Activated T-cell treated with anti-CD3 and anti-CD28 coated beads, Interleukin-2, amount 50 U/mL, for 24 hours (primary cell): ENCODE results near the gene SDS.

Experiments
- DNase-seq: peaks from one replicate; pipeline ENCODE4 v3.0.0-alpha.2; 2020
- H3K27ac Mint-ChIP-seq: 2 replicates; pipeline ENCODE4 v1.8.0; 2020; ENCODE audit warnings: mild to moderate bottlenecking, mixed read lengths
- H3K27me3 Mint-ChIP-seq: 2 replicates; pipeline ENCODE4 v1.8.0; 2020; ENCODE audit warnings: mixed read lengths
- H3K36me3 Mint-ChIP-seq: 2 replicates; pipeline ENCODE4 v1.8.0; 2020; ENCODE audit warnings: low read depth, mixed read lengths
- H3K4me1 Mint-ChIP-seq: 2 replicates; pipeline ENCODE4 v1.8.0; 2020; ENCODE audit warnings: low read depth, mixed read lengths
- H3K4me3 Mint-ChIP-seq: 2 replicates; pipeline ENCODE4 v1.8.0; 2020; ENCODE audit warnings: mild to moderate bottlenecking, moderate library complexity, mixed read lengths
- H3K9me3 Mint-ChIP-seq: 2 replicates; pipeline ENCODE4 v1.8.0; 2020; ENCODE audit warnings: mixed read lengths

The SDS gene

GRCh38 chr12:113436993-113437728, 33.5 kb upstream of the SDS start:
- no peak for DNase-seq
- Mint-ChIP-seq H3K36me3 (no peaks in the 10 kb centered on the region), H3K9me3 (no peaks in the 10 kb centered on the region), H3K4me1 (no peaks in the 10 kb centered on the region), H3K27me3 (peaks cover 8% of the 10 kb centered on the region), H3K27ac (no peak overlapping the region), H3K4me3 (no peak overlapping the region)

- no peak for DNase-seq
- Mint-ChIP-seq H3K27ac (no peak overlapping the region), H3K9me3 (no peaks in the 10 kb centered on the region), H3K27me3 (peaks cover 4% of the 10 kb centered on the region), H3K4me3 (no peak overlapping the region), H3K36me3 (no peaks in the 10 kb centered on the region), H3K4me1 (no peaks in the 10 kb centered on the region)
Measured at GRCh38 chr12:113436586-113436985, 32.9 kb upstream of the SDS start.

- H3K4me3 Mint-ChIP-seq = no peak overlapping the region
- no peaks in the 10 kb centered on the region for H3K9me3 Mint-ChIP-seq
- H3K4me1 Mint-ChIP-seq = no peaks in the 10 kb centered on the region
- peaks cover 6% of the 10 kb centered on the region for H3K27me3 Mint-ChIP-seq
- no peak overlapping the region for H3K27ac Mint-ChIP-seq
- H3K36me3 Mint-ChIP-seq = no peaks in the 10 kb centered on the region
- DNase-seq = no peak
Measured at GRCh38 chr12:113435367-113435766, 31.7 kb upstream of the SDS start.

GRCh38 chr12:113432986-113433385, 29.3 kb upstream of the SDS start:
- Mint-ChIP-seq H3K4me3 (no peak overlapping the region), H3K27me3 (peaks cover 19% of the 10 kb centered on the region), H3K4me1 (no peaks in the 10 kb centered on the region), H3K9me3 (no peaks in the 10 kb centered on the region), H3K27ac (no peak overlapping the region), H3K36me3 (no peaks in the 10 kb centered on the region)
- DNase-seq = no peak

GRCh38 chr12:113428482-113428881, 24.8 kb upstream of the SDS start:
- no peaks in the 10 kb centered on the region for H3K9me3 Mint-ChIP-seq
- H3K4me3 Mint-ChIP-seq = no peak overlapping the region
- no peak overlapping the region for H3K27ac Mint-ChIP-seq
- peaks cover 29% of the 10 kb centered on the region for H3K27me3 Mint-ChIP-seq
- no peak for DNase-seq
- H3K4me1 Mint-ChIP-seq = peaks cover 2% of the 10 kb centered on the region
- no peaks in the 10 kb centered on the region for H3K36me3 Mint-ChIP-seq

- H3K27me3 Mint-ChIP-seq = peaks cover 29% of the 10 kb centered on the region
- H3K4me1 Mint-ChIP-seq = peaks cover 2% of the 10 kb centered on the region
- H3K9me3 Mint-ChIP-seq = no peaks in the 10 kb centered on the region
- no peak overlapping the region for H3K27ac Mint-ChIP-seq
- H3K4me3 Mint-ChIP-seq = no peak overlapping the region
- H3K36me3 Mint-ChIP-seq = no peaks in the 10 kb centered on the region
- no peak for DNase-seq
Measured at GRCh38 chr12:113427882-113428281, 24.2 kb upstream of the SDS start.

GRCh38 chr12:113425960-113426453, 22.3 kb upstream of the SDS start:
- no peaks in the 10 kb centered on the region for H3K36me3 Mint-ChIP-seq
- H3K4me3 Mint-ChIP-seq = no peak overlapping the region
- H3K27me3 Mint-ChIP-seq = peaks cover 34% of the 10 kb centered on the region

GRCh38 chr12:113424915-113425823, 21.5 kb upstream of the SDS start:
- H3K4me1 Mint-ChIP-seq = peaks cover 10% of the 10 kb centered on the region
- no peak overlapping the region for H3K27ac Mint-ChIP-seq
- H3K9me3 Mint-ChIP-seq = no peaks in the 10 kb centered on the region
- no peaks in the 10 kb centered on the region for H3K36me3 Mint-ChIP-seq
- no peak overlapping the region for H3K4me3 Mint-ChIP-seq
- peak; percentile 70 for DNase-seq
- H3K27me3 Mint-ChIP-seq = peaks cover 36% of the 10 kb centered on the region

More at GRCh38 chr12:113425960-113426453, 22.3 kb upstream of the SDS start:
- Mint-ChIP-seq H3K4me1 (peaks cover 10% of the 10 kb centered on the region), H3K27ac (no peak overlapping the region), H3K9me3 (no peaks in the 10 kb centered on the region)
- no peak for DNase-seq

- H3K4me1 Mint-ChIP-seq = peaks cover 10% of the 10 kb centered on the region
- H3K4me3 Mint-ChIP-seq = no peak overlapping the region
- peaks cover 31% of the 10 kb centered on the region for H3K27me3 Mint-ChIP-seq
- no peaks in the 10 kb centered on the region for H3K36me3 Mint-ChIP-seq
- H3K27ac Mint-ChIP-seq = no peak overlapping the region
- DNase-seq = no peak
- H3K9me3 Mint-ChIP-seq = no peaks in the 10 kb centered on the region
Measured at GRCh38 chr12:113424456-113424855, 20.8 kb upstream of the SDS start.

GRCh38 chr12:113422886-113423669, 19.4 kb upstream of the SDS start:
- peaks cover 23% of the 10 kb centered on the region for H3K27me3 Mint-ChIP-seq
- no peak overlapping the region for H3K27ac Mint-ChIP-seq
- H3K4me1 Mint-ChIP-seq = peaks cover 10% of the 10 kb centered on the region
- H3K9me3 Mint-ChIP-seq = no peaks in the 10 kb centered on the region
- H3K36me3 Mint-ChIP-seq = no peaks in the 10 kb centered on the region
- no peak overlapping the region for H3K4me3 Mint-ChIP-seq
- DNase-seq = no peak

GRCh38 chr12:113422030-113422885, 18.6 kb upstream of the SDS start, which contains the start of gene SDSL:
TSS of gene SDSL (plus strand) at chr12:113422380. CDS start at chr12:113427983, 5,603 bp downstream.
- peak within 1 kb of the TSS; percentile 69 for H3K27ac Mint-ChIP-seq
- no peak for DNase-seq
- H3K27me3 Mint-ChIP-seq = peaks cover 17% of the 10 kb centered on the region
- peak within 1 kb of the TSS; percentile 47 for H3K4me3 Mint-ChIP-seq
- no peaks in the 10 kb centered on the region for H3K36me3 Mint-ChIP-seq
- H3K9me3 Mint-ChIP-seq = no peaks in the 10 kb centered on the region
- peaks cover 10% of the 10 kb centered on the region for H3K4me1 Mint-ChIP-seq

- H3K9me3 Mint-ChIP-seq = no peaks in the 10 kb centered on the region
- no peak overlapping the region for H3K27ac Mint-ChIP-seq
- H3K4me3 Mint-ChIP-seq = no peak overlapping the region
- peaks cover 13% of the 10 kb centered on the region for H3K27me3 Mint-ChIP-seq
- DNase-seq = no peak
- H3K36me3 Mint-ChIP-seq = no peaks in the 10 kb centered on the region
- peaks cover 8% of the 10 kb centered on the region for H3K4me1 Mint-ChIP-seq
Measured at GRCh38 chr12:113420996-113421595, 17.4 kb upstream of the SDS start.

GRCh38 chr12:113418213-113418879, 14.7 kb upstream of the SDS start:
- H3K27me3 Mint-ChIP-seq = peaks cover 12% of the 10 kb centered on the region
- no peaks in the 10 kb centered on the region for H3K9me3 Mint-ChIP-seq
- H3K36me3 Mint-ChIP-seq = no peaks in the 10 kb centered on the region
- peaks cover 8% of the 10 kb centered on the region for H3K4me1 Mint-ChIP-seq
- no peak overlapping the region for H3K27ac Mint-ChIP-seq
- H3K4me3 Mint-ChIP-seq = no peak overlapping the region
- DNase-seq = no peak
